Endothelial cell of umbilical vein (primary cell): ENCODE measurements around the gene EML1. TPM values are rescaled to one million over a fixed set of nuclear protein-coding genes. Genes with fewer than 3 reads are reported as not detected.

Experiments
- BruUV-seq: library from RNA; stranded (reverse); fragments of 400-500 nt; replicated peaks from 2 replicates; lab custom pipeline; 2021; lab: Mats Ljungman, UMichigan
- CTCF ChIA-PET: fragments of 300-600, 350-600 bp; sonication (Branson Sonifier 250); formaldehyde crosslinking; loops from one replicate; lab custom pipeline; 2021; ENCODE audit warnings: antibody characterized with exemption, inconsistent platforms; lab: Charles Lee
- POLR2A ChIA-PET: fragments of 300-600, 350-600 bp; sonication (Branson Sonifier 250); formaldehyde crosslinking; loops from one replicate; lab custom pipeline; 2021; ENCODE audit warnings: antibody characterized with exemption, inconsistent platforms; lab: Charles Lee
- DNase-seq: peaks from one replicate; pipeline ENCODE4 v3.0.0-alpha.2; 2011; ENCODE audit warnings: low read depth, low spot score
- FAIRE-seq: peaks from 2 replicates; lab custom pipeline; 2011; peaks lifted over from hg19 to GRCh38; lab: Jason Lieb, UNC
- H2AFZ ChIP-seq: 2 replicates; pipeline ENCODE4 v1.6.0; 2012; ENCODE audit warnings: low read depth, low read length, control low read depth, inconsistent platforms
- H3K27ac ChIP-seq: 2 replicates; pipeline ENCODE4 v1.5.1; 2011; ENCODE audit warnings: low read depth, mild to moderate bottlenecking, control low read depth, low read length, moderate library complexity; ENCODE audit not compliant: insufficient read depth
- H3K27me3 ChIP-seq, 2 experiments: 2 replicates each; pipeline versions ENCODE4 v1.6.0 to v1.6.1; 2011; ENCODE audit warnings: low read length in 2 of 2, mixed read lengths in 1 of 2; ENCODE audit not compliant: control insufficient read depth in 2 of 2, insufficient read depth in 2 of 2
- H3K36me3 ChIP-seq, 2 experiments: 2 replicates in 1 of 2; 3 replicates in 1 of 2; pipeline ENCODE4 v1.5.1; 2011; ENCODE audit warnings: low read length in 2 of 2, mild to moderate bottlenecking in 1 of 2, moderate library complexity in 1 of 2; ENCODE audit not compliant: control insufficient read depth in 2 of 2, insufficient read depth in 2 of 2; ENCODE audit errors: extremely low read depth in 1 of 2
- H3K4me1 ChIP-seq: 3 replicates; pipeline ENCODE4 v1.5.1; 2011; ENCODE audit warnings: mild to moderate bottlenecking, low read length; ENCODE audit not compliant: control insufficient read depth, insufficient read depth; ENCODE audit errors: extremely low read depth
- H3K4me2 ChIP-seq: 2 replicates; pipeline ENCODE4 v1.6.1; 2011; ENCODE audit warnings: low read length, control low read depth, mixed read lengths; ENCODE audit not compliant: insufficient read depth
- H3K4me3 ChIP-seq, 3 experiments: fragments of 200-600 bp in 1 of 3; sonication (generic), shearing (Covaris generic) in 1 of 3; replicated peaks in 1 of 3; 2 replicates each; pipeline ENCODE4 v1.5.1; 2011 to 2016; ENCODE audit warnings: control low read depth in 3 of 3, low read length in 3 of 3, mild to moderate bottlenecking in 2 of 3, inconsistent platforms in 1 of 3, low read depth in 1 of 3, moderate library complexity in 1 of 3; ENCODE audit not compliant: insufficient read depth in 1 of 3
- H3K79me2 ChIP-seq: 2 replicates; pipeline ENCODE4 v1.6.0; 2012; ENCODE audit warnings: low read length, inconsistent platforms; ENCODE audit not compliant: control insufficient read depth, insufficient read depth
- H3K9ac ChIP-seq: replicated peaks from 2 replicates; pipeline ENCODE3; 2011; ENCODE audit warnings: low read length, control low read depth; ENCODE audit not compliant: insufficient read depth; ENCODE audit errors: extremely low read depth
- H3K9me1 ChIP-seq: replicated peaks from 3 replicates; pipeline ENCODE4 v1.6.0; 2011; ENCODE audit warnings: mild to moderate bottlenecking, low read length; ENCODE audit not compliant: control insufficient read depth, insufficient read depth; ENCODE audit errors: extremely low read depth
- H3K9me3 ChIP-seq: replicated peaks from 2 replicates; pipeline ENCODE4 v1.5.1; 2012; ENCODE audit warnings: low read length, inconsistent platforms; ENCODE audit not compliant: control insufficient read depth, insufficient read depth
- H4K20me1 ChIP-seq: replicated peaks from 2 replicates; pipeline ENCODE3; 2011; ENCODE audit warnings: mild to moderate bottlenecking, low read length; ENCODE audit not compliant: control insufficient read depth, insufficient read depth; ENCODE audit errors: extremely low read depth
- EZH2 ChIP-seq: IDR thresholded peaks from 2 replicates; pipeline ENCODE4 v1.6.1; 2012; ENCODE audit warnings: borderline replicate concordance, low read depth, mild to moderate bottlenecking, moderate library complexity, low read length, inconsistent platforms; ENCODE audit not compliant: severe bottlenecking
- FOS ChIP-seq: IDR thresholded peaks from 2 replicates; pipeline ENCODE4 v1.6.1; 2011; ENCODE audit warnings: mild to moderate bottlenecking, low read length, moderate library complexity, borderline replicate concordance; ENCODE audit not compliant: insufficient read depth
- GATA2 ChIP-seq: IDR thresholded peaks from 2 replicates; pipeline ENCODE4 v1.7.0; 2011; ENCODE audit warnings: low read depth, mild to moderate bottlenecking, moderate library complexity, mixed read lengths, low read length; ENCODE audit not compliant: insufficient read length, insufficient read depth
- JUN ChIP-seq: IDR thresholded peaks from 2 replicates; pipeline ENCODE4 v1.6.1; 2011; ENCODE audit warnings: borderline replicate concordance, low read depth; ENCODE audit not compliant: insufficient read length, insufficient read depth
- MYC ChIP-seq: IDR thresholded peaks from one replicate; pipeline ENCODE4 v1.6.1; 2011; ENCODE audit warnings: mild to moderate bottlenecking, low read depth, low read length
- POLR2A ChIP-seq: IDR thresholded peaks from 2 replicates; pipeline ENCODE4 v1.6.1; 2012; ENCODE audit warnings: low read depth, mild to moderate bottlenecking, control low read depth, low read length
- POLR2AphosphoS5 ChIP-seq: IDR thresholded peaks from 2 replicates; pipeline ENCODE4 v1.6.1; 2012; ENCODE audit warnings: low read depth, mild to moderate bottlenecking, control low read depth, low read length, moderate library complexity; ENCODE audit not compliant: insufficient read depth
- dilution Hi-C: fragments of 300-500 bp; cut with MboI; formaldehyde crosslinking; loops from one replicate; pipeline ENCODE4 v1.15.0; 2019; ENCODE audit warnings: low sequenced_read_pairs; ENCODE audit not compliant: extremely low pct_ligation_motif_present
- intact Hi-C: fragments of 100-400 bp; cut with micrococcal nuclease; formaldehyde crosslinking; loops from one replicate; pipeline ENCODE4 v1.10.0; 2022
- polyA plus RNA-seq, 4 experiments: library from polyadenylated mRNA; depleted of rRNA in 3 of 4; stranded (reverse) in 3 of 4; unstranded in 1 of 4; fragments of >200 nt; gene quantifications; 2 replicates each; pipeline versions ENCODE4 v1.2.1 to v1.2.3, GENCODE V29; 2011 to 2012; ENCODE audit warnings: missing spikeins in 1 of 4
- total RNA-seq: library from RNA; stranded (reverse); gene quantifications from 2 replicates; pipeline ENCODE4 v1.2.3, GENCODE V29; 2021
- TF ChIP-seq, protein P1 (sequence below), 2 donors: IDR thresholded peaks; 1 replicate in 1 of 2; 2 replicates in 1 of 2; pipeline ENCODE4 v1.5.1; 2011; ENCODE audit warnings: low read length in 2 of 2, mild to moderate bottlenecking in 2 of 2, moderate library complexity in 2 of 2, control low read depth in 1 of 2, inconsistent platforms in 1 of 2, low read depth in 1 of 2; ENCODE audit not compliant: insufficient read depth in 1 of 2; ENCODE audit errors: extremely low read depth in 1 of 2
- TF ChIP-seq, protein P2 (sequence below): IDR thresholded peaks from 2 replicates; pipeline ENCODE4 v1.6.1; 2011; ENCODE audit not compliant: insufficient read depth, insufficient read length

EML1 gene
- total and polyA plus RNA-seq, 2 donors (not counting 3 experiments of a cell fraction or from before 2014, with no cell fraction given): 22.9 to 33.0 TPM

DNA sequence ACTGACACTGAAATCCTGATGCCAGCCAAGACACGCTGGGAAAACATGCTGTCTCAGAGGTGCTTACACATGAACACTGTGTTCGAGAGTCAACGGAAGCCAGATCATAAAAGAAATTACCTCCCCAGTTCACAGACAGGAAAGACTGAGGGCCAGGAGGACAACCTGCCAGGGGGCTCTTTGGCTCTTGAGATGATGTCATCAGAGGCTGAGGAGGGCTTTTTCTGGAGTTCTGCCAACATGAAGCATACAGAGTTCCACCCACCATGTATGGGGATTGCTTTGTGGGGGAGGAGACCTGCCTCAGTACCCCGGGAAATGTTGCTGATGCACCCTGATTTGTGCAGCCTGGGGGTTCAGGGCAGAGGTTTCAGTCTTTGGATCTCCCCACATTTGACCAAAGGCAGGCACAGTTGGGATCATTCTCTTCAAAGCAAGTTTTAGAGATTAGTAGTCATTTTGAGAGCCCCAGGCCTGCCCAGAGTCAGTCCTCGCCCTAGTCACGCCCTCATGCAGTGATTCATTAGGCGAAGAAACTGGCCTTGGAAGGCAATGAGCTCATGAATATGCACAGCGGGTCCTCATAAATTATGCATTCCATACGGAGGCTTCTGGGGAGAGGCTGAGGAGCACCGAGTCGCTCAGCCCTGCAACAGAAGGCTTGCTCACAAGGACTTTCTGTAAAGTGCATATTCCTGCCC lies 34.9 kb upstream of the EML1 start:
- Histone ChIP-seq H3K27ac (peak overlapping the region; percentile 83), H3K36me3 (no peaks in the 10 kb centered on the region), H3K9me1 (no peaks in the 10 kb centered on the region), H3K4me2 (peak overlapping the region; percentile 41), H4K20me1 (no peaks in the 10 kb centered on the region), H3K4me1 (peaks cover 61% of the 10 kb centered on the region), H3K79me2 (no peaks in the 10 kb centered on the region), H3K27me3 (no peaks in the 10 kb centered on the region), H3K4me3 (no peak overlapping the region), H3K9me3 (no peaks in the 10 kb centered on the region), H3K9ac (peak overlapping the region; percentile 30), H2AFZ (no peak overlapping the region)
- FAIRE-seq: no peak
- BruUV-seq: no TSS peak
- dilution Hi-C loops (no loop called here), intact Hi-C loops (loop anchor here (1.0 to 10.0 kb wide), 4 partner anchors 8 to 627 kb away; no protein-coding TSS in a partner anchor)
- ChIA-PET CTCF (interaction anchor here (0.6 to 4.1 kb wide), 13 partner anchors 8 to 128 kb away, joined by 3 to 25 read pairs (median 5); partner anchors contain the start of gene EML1), POLR2A (interaction anchor here (0.6 kb wide), 1 partner anchor 212 kb away, joined by 5 read pairs; no protein-coding TSS in a partner anchor)
- peak; percentile 84 for DNase-seq
- TF ChIP-seq FOS (peak; percentile 33), MYC (no peak), POLR2AphosphoS5 (peak; percentile 78), JUN (no peak), POLR2A (no peak), EZH2 (no peak), GATA2 (no peak)
- TF ChIP-seq, protein P1, sequence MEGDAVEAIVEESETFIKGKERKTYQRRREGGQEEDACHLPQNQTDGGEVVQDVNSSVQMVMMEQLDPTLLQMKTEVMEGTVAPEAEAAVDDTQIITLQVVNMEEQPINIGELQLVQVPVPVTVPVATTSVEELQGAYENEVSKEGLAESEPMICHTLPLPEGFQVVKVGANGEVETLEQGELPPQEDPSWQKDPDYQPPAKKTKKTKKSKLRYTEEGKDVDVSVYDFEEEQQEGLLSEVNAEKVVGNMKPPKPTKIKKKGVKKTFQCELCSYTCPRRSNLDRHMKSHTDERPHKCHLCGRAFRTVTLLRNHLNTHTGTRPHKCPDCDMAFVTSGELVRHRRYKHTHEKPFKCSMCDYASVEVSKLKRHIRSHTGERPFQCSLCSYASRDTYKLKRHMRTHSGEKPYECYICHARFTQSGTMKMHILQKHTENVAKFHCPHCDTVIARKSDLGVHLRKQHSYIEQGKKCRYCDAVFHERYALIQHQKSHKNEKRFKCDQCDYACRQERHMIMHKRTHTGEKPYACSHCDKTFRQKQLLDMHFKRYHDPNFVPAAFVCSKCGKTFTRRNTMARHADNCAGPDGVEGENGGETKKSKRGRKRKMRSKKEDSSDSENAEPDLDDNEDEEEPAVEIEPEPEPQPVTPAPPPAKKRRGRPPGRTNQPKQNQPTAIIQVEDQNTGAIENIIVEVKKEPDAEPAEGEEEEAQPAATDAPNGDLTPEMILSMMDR (IDR thresholded peaks at IDR 0.05; ENCODE audit: extremely low read depth in 1 of 2, insufficient read depth in 1 of 2, low read depth in 1 of 2, low read length in 2 of 2): no peak
- TF ChIP-seq, protein P2, sequence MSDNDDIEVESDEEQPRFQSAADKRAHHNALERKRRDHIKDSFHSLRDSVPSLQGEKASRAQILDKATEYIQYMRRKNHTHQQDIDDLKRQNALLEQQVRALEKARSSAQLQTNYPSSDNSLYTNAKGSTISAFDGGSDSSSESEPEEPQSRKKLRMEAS: no peak
